Kidney (tissue), 14 donors: Measurements from ENCODE around the gene MED27. TPM values are rescaled to one million over a fixed set of nuclear protein-coding genes. Genes with fewer than 3 reads are reported as not detected.

Experiments
- DNase-seq, 5 donors: peaks; one replicate each; pipeline ENCODE4 v3.0.0-alpha.2; 2013 to 2020
- FAIRE-seq: peaks from 2 replicates; lab custom pipeline; 2012; peaks lifted over from hg19 to GRCh38; lab: Jason Lieb, UNC
- H3K27ac ChIP-seq, 2 donors: one replicate each; pipeline ENCODE4 v1.7.0; 2013; ENCODE audit warnings: low read depth in 2 of 2, low read length in 2 of 2, inconsistent platforms in 1 of 2
- H3K27me3 ChIP-seq: one replicate; pipeline ENCODE4 v1.7.1; 2013; ENCODE audit warnings: low read length, inconsistent platforms; ENCODE audit not compliant: control insufficient read depth, insufficient read depth
- H3K36me3 ChIP-seq, 3 donors: one replicate each; pipeline versions ENCODE4 v1.7.0 to v1.7.1; 2013; ENCODE audit warnings: low read length in 3 of 3, control low read depth in 1 of 3, inconsistent platforms in 1 of 3; ENCODE audit not compliant: insufficient read depth in 3 of 3, control insufficient read depth in 2 of 3
- H3K4me1 ChIP-seq, 3 donors: one replicate each; pipeline versions ENCODE4 v1.7.0 to v1.7.1; 2013; ENCODE audit warnings: low read length in 3 of 3, inconsistent platforms in 1 of 3, low read depth in 1 of 3; ENCODE audit not compliant: control insufficient read depth in 2 of 3, insufficient read depth in 2 of 3
- H3K4me3 ChIP-seq, 3 donors: one replicate each; pipeline versions ENCODE4 v1.7.0 to v1.8.1; 2013; ENCODE audit warnings: low read length in 3 of 3, control low read depth in 1 of 3, inconsistent platforms in 1 of 3
- H3K9ac ChIP-seq, 3 donors: one replicate each; pipeline versions ENCODE4 v1.7.0 to v1.7.1; 2013; ENCODE audit warnings: low read length in 3 of 3, control low read depth in 1 of 3, inconsistent platforms in 1 of 3
- H3K9me3 ChIP-seq, 3 donors: one replicate each; pipeline versions ENCODE4 v1.7.0 to v1.7.1; 2013; ENCODE audit warnings: low read length in 3 of 3, control low read depth in 1 of 3, inconsistent platforms in 1 of 3; ENCODE audit not compliant: control insufficient read depth in 2 of 3, insufficient read depth in 1 of 3
- intact Hi-C: fragments of 100-400 bp; cut with DNase I; formaldehyde crosslinking; loops from one replicate; pipeline ENCODE4 v1.11.1; 2022
- polyA plus RNA-seq: library from polyadenylated mRNA; stranded (reverse); fragments of 350-450 nt; fragmentation: Illumina TruSeq; extraction: RNeasy Lipid Tissue Mini Kit (QIAGEN cat#74804); gene quantifications from one replicate; pipeline ENCODE4 v1.2.3, GENCODE V29; 2014; ENCODE audit warnings: low read depth, low replicate concordance; ENCODE audit not compliant: insufficient read depth
- total RNA-seq: library from RNA; stranded (reverse); fragmentation: NEBNext Ultra II Directional; extraction: Animal tissue kit (Norgen Biotek cat#: 25700); gene quantifications from one replicate; pipeline ENCODE4 v1.2.1, GENCODE V29; 2021
- TF ChIP-seq, protein P1 (sequence below): IDR thresholded peaks from 3 replicates; pipeline ENCODE4 v1.5.1; 2012; ENCODE audit warnings: mild to moderate bottlenecking, moderate library complexity, borderline replicate concordance; ENCODE audit not compliant: insufficient read depth; ENCODE audit errors: extremely low read depth
- donor health status: control.
- donor health status: control.
- donor health status: control.
- donor health status: control.
- donor health status: control.
- donor health status: DM: yes; HTN: yes; CAD: no.
- donor health status: Normal renal cell carcinoma (clear cell type).

Gene MED27
- total and polyA plus RNA-seq, 2 donors from 2014 or later: 15.9 to 23.1 TPM

DNA sequence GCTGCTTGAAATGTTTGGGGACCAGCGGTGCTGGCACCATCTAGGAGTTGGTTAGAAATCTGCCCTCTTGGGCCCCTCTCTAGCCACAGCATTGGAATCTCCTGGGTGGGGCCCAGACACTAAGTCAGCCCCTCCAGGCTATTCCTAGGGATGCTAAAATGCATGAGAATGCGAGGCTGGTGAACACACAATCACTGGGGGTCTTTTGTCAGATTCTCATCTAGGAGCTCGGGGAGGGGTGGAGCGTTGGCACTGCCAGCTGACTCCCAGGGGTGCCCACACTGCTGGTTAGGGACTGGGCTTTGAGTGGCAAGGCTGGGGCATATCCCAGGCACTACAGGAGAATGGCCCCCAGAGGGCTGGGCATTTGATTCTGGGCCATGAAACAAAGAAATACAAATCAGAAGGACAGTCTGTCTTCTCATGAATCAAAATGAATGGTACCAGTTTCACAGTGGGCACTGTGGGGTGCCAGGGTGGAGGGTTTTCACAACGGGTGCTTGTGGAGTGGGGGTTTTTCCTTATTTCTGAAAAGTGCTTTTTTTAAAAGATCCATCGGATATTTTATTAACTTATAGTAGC, 212.0 kb downstream of the MED27 start:
- no peaks in the 10 kb centered on the region for H3K9me3 ChIP-seq
- no peaks in the 10 kb centered on the region for H3K27me3 ChIP-seq
- H3K9ac ChIP-seq: no peak overlapping the region
- intact Hi-C loops: no loop called here
- H3K4me3 ChIP-seq: no peak overlapping the region
- TF ChIP-seq, protein P1, sequence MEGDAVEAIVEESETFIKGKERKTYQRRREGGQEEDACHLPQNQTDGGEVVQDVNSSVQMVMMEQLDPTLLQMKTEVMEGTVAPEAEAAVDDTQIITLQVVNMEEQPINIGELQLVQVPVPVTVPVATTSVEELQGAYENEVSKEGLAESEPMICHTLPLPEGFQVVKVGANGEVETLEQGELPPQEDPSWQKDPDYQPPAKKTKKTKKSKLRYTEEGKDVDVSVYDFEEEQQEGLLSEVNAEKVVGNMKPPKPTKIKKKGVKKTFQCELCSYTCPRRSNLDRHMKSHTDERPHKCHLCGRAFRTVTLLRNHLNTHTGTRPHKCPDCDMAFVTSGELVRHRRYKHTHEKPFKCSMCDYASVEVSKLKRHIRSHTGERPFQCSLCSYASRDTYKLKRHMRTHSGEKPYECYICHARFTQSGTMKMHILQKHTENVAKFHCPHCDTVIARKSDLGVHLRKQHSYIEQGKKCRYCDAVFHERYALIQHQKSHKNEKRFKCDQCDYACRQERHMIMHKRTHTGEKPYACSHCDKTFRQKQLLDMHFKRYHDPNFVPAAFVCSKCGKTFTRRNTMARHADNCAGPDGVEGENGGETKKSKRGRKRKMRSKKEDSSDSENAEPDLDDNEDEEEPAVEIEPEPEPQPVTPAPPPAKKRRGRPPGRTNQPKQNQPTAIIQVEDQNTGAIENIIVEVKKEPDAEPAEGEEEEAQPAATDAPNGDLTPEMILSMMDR: no peak
- H3K36me3 ChIP-seq: no peaks in the 10 kb centered on the region
- no peak overlapping the region for H3K27ac ChIP-seq
- DNase-seq (peak in 1 of 5 donors; percentile 32), FAIRE-seq (no peak)
- no peaks in the 10 kb centered on the region for H3K4me1 ChIP-seq

DNA sequence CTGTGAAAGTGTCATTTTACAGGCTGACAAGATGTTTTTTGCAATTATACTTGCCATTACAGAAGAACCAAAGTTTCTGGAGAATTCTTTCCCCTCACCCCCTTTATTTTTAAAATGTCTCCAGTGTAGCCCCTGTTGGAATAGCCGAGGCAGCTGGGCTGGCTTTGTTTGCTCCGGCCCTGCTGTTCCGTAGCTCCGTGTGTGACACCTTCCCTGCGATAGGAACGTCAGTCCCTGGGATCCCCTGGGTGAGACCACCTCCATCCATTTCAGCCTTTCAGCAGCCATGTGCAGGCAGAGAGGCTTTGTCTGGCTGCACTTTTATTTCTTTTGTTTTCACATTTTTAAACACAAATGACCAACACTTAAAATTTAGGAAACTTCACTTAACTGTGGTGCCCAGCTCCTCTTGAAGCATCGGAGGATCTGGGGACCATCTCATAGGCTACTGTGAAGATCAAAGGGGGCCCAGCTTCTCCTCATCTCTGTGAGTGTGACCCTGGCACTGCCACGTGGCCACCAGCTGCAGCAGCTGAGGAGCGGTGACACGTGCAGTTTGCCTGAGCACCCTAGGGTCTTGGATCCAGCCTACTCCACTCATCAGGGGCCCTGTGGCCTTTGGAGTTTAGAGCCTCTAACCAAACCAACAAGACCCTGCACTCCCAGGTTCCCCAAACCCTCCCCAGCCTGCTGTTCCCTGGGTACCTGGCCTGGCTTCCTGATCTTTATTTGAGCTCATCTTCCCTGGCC, 214.0 kb downstream of the MED27 start:
- no peak overlapping the region for H3K27ac ChIP-seq
- peaks cover 0 to 5% (median 0%) of the 10 kb centered on the region in 3 donors for H3K36me3 ChIP-seq
- no peak for FAIRE-seq
- no peaks in the 10 kb centered on the region for H3K9me3 ChIP-seq
- H3K4me3 ChIP-seq: no peak overlapping the region
- peak in 1 of 5 donors; percentile 59 for DNase-seq
- intact Hi-C loops: no loop called here
- H3K9ac ChIP-seq: no peak overlapping the region
- TF ChIP-seq, protein P1: no peak
- no peaks in the 10 kb centered on the region for H3K4me1 ChIP-seq
- no peaks in the 10 kb centered on the region for H3K27me3 ChIP-seq

DNA sequence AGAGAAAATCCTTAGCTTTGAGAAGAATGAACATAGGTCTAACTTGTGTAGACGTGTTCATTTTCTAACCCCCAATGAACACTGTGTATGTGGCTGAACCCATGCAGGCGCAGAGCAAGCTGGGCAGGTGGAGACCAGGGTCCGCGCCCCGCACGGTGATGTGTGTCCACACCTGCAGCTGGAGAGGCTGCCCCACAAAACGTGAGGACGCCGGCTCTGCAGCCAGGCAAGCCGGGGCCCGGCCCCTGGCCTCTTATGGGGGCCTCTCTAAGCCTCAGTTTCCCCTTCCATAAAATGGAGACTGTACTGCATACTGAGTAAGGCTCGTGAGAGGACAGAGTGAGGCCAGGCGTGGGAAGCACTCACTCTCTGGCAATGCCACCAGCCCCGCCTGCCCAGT, 215.1 kb downstream of the MED27 start:
- H3K27ac ChIP-seq: no peak overlapping the region
- DNase-seq (peak in 1 of 5 donors; percentile 61), FAIRE-seq (no peak)
- TF ChIP-seq, protein P1: no peak
- H3K9me3 ChIP-seq: no peaks in the 10 kb centered on the region
- no peak overlapping the region for H3K9ac ChIP-seq
- H3K27me3 ChIP-seq: no peaks in the 10 kb centered on the region
- H3K36me3 ChIP-seq: peaks cover 0 to 5% (median 3%) of the 10 kb centered on the region in 3 donors
- H3K4me3 ChIP-seq: no peak overlapping the region
- no peaks in the 10 kb centered on the region for H3K4me1 ChIP-seq
- intact Hi-C loops: no loop called here
